ENCODE measurements around the gene SUSD3. TPM values are rescaled to one million over a fixed set of nuclear protein-coding genes. Genes with fewer than 3 reads are reported as not detected.

The SUSD3 gene
- total RNA-seq, 1 experiment from 2014 or later = 9.0 TPM

DNA sequence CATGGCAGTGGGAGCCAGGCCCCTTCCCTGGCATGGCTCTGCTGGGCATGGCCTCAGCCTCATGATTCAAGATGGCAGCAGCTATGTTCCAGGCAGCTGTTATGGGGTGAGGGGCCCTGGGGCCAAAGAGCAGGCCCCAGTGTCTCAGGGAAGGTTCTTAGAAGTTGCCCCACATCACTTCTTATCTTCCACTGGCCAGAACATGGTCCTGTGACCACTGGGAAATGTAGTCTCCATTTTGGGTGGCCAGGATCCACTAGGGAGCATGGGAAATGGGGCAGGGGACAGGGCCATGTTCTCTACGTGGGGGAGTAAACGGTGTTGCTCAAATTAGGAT lies 18.3 kb downstream of the SUSD3 start:
- H3K9ac ChIP-seq (ENCODE audit: extremely low read depth, insufficient read length, low read length) = no peak overlapping the region
- H3K27me3 Mint-ChIP-seq (ENCODE audit: low read depth) = no peaks in the 10 kb centered on the region
- no peak overlapping the region for H3K4ac ChIP-seq (ENCODE audit: low read depth, low read length)
- H4K91ac ChIP-seq (ENCODE audit: insufficient read length, low read depth, low read length) = no peak overlapping the region
- H3K4me1 ChIP-seq (ENCODE audit: insufficient read depth, low read length) = no peaks in the 10 kb centered on the region
- WGBS (ENCODE audit: extremely low coverage, insufficient read length, low lambda C conversion rate) = no CpG with 5 or more reads among the region's 2 CpGs
- no peaks in the 10 kb centered on the region for H3K4me1 Mint-ChIP-seq
- H2BK5ac ChIP-seq (ENCODE audit: insufficient read length, low read length) = no peak overlapping the region
- H3K23ac ChIP-seq (ENCODE audit: insufficient read length, low read depth, low read length) = no peak overlapping the region
- no peak overlapping the region for H3K14ac ChIP-seq (ENCODE audit: insufficient read depth, low read length)
- no peak overlapping the region for H2AK5ac ChIP-seq (ENCODE audit: insufficient read length, low read length)
- H3K27ac Mint-ChIP-seq = no peak overlapping the region
- no peaks in the 10 kb centered on the region for H3K9me3 Mint-ChIP-seq
- no peaks in the 10 kb centered on the region for H3K9me3 ChIP-seq (ENCODE audit: control insufficient read depth, low read depth, low read length)
- no peaks in the 10 kb centered on the region; a peak in 1 of 7 replicates for H3K36me3 Mint-ChIP-seq (ENCODE audit: insufficient read depth in 1 of 3, low read depth in 3 of 3)
- H2BK20ac ChIP-seq (ENCODE audit: low read depth, low read length, poor library complexity, severe bottlenecking) = no peak overlapping the region
- H4K5ac ChIP-seq (ENCODE audit: insufficient read length, low read depth, low read length) = no peak overlapping the region
- H3K18ac ChIP-seq (ENCODE audit: insufficient read length, low read depth, low read length) = no peak overlapping the region
- no peak overlapping the region for H3K4me3 Mint-ChIP-seq
- DNase-seq = no peak
- no peaks in the 10 kb centered on the region for H3K23me2 ChIP-seq (ENCODE audit: insufficient read length, low read depth, low read length, poor library complexity, severe bottlenecking)
- no peak overlapping the region for H2BK12ac ChIP-seq (ENCODE audit: insufficient read length, low read depth, low read length)
- H3K4me2 ChIP-seq (ENCODE audit: insufficient read depth, insufficient read length, low read length) = no peak overlapping the region
- no peaks in the 10 kb centered on the region for H3K79me2 ChIP-seq (ENCODE audit: insufficient read depth, low read length)
- H3K27ac ChIP-seq (ENCODE audit: insufficient read length, low read depth, low read length) = no peak overlapping the region
- no peak overlapping the region for H2BK120ac ChIP-seq (ENCODE audit: low read depth, low read length, poor library complexity, severe bottlenecking)
- H3K56ac ChIP-seq (ENCODE audit: insufficient read length, low read depth, low read length) = no peak overlapping the region
- H2BK15ac ChIP-seq (ENCODE audit: low read depth, low read length) = no peak overlapping the region
- TF ChIP-seq, protein P1, sequence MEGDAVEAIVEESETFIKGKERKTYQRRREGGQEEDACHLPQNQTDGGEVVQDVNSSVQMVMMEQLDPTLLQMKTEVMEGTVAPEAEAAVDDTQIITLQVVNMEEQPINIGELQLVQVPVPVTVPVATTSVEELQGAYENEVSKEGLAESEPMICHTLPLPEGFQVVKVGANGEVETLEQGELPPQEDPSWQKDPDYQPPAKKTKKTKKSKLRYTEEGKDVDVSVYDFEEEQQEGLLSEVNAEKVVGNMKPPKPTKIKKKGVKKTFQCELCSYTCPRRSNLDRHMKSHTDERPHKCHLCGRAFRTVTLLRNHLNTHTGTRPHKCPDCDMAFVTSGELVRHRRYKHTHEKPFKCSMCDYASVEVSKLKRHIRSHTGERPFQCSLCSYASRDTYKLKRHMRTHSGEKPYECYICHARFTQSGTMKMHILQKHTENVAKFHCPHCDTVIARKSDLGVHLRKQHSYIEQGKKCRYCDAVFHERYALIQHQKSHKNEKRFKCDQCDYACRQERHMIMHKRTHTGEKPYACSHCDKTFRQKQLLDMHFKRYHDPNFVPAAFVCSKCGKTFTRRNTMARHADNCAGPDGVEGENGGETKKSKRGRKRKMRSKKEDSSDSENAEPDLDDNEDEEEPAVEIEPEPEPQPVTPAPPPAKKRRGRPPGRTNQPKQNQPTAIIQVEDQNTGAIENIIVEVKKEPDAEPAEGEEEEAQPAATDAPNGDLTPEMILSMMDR (conservative IDR thresholded peaks at IDR 0.05) = no peak
- H4K8ac ChIP-seq (replicated peaks; ENCODE audit: insufficient read length, low read depth, low read length) = no peak overlapping the region
- no peak overlapping the region for H2AFZ ChIP-seq (ENCODE audit: low read length)
- H3K79me1 ChIP-seq (ENCODE audit: insufficient read depth, low read depth, low read length, poor library complexity, severe bottlenecking) = no peaks in the 10 kb centered on the region
- H4K20me1 ChIP-seq (ENCODE audit: control insufficient read depth, insufficient read depth, insufficient read length) = no peaks in the 10 kb centered on the region
- H3K27me3 ChIP-seq (ENCODE audit: insufficient read depth, low read length) = no peaks in the 10 kb centered on the region
- no peak overlapping the region for H3T11ph ChIP-seq (ENCODE audit: low read length)

Data from H9 (cell line).